GM12878 (cell line): Measurements from ENCODE around the gene PCARE. TPM values are rescaled to one million over a fixed set of nuclear protein-coding genes. Genes with fewer than 3 reads are reported as not detected.

Source experiments
- ATAC-seq: fragments of 200-7000 bp; cut with Tn5 transposase; 3 replicates; pipeline ENCODE4 v1.9.1; 2020; ENCODE audit warnings: mild to moderate bottlenecking, moderate library complexity
- BruUV-seq: library from RNA; stranded (reverse); fragments of 400-500 nt; replicated peaks from 2 replicates; lab custom pipeline; 2021; lab: Mats Ljungman, UMichigan
- CTCF ChIA-PET: fragments of 300-600 bp; sonication (Branson Sonifier 250); formaldehyde crosslinking; extraction: SDS; loops from one replicate; lab custom pipeline; 2021; ENCODE audit warnings: inconsistent platforms; lab: Yijun Ruan, JAX
- POLR2A ChIA-PET: fragments of 350-600 bp; formaldehyde crosslinking; extraction: SDS; loops from one replicate; lab custom pipeline; 2021; ENCODE audit warnings: inconsistent platforms; lab: Charles Lee
- RAD21 ChIA-PET: fragments of 300-600 bp; sonication (Branson Sonifier 250); formaldehyde crosslinking; loops from one replicate; lab custom pipeline; 2023; ENCODE audit warnings: antibody characterized with exemption; ENCODE audit not compliant: unreplicated experiment; lab: Charles Lee
- SMC1A ChIA-PET: fragments of 300-600 bp; sonication (Branson Sonifier 250); formaldehyde crosslinking; loops from one replicate; lab custom pipeline; 2023; ENCODE audit not compliant: unreplicated experiment, uncharacterized antibody; lab: Charles Lee
- DNase-seq: peaks from one replicate; pipeline ENCODE4 v3.0.0-alpha.2; 2011; ENCODE audit warnings: low read depth, low spot score
- FAIRE-seq: peaks from 3 replicates; lab custom pipeline; 2011; peaks lifted over from hg19 to GRCh38; lab: Jason Lieb, UNC
- H2AFZ ChIP-seq: 2 replicates; pipeline ENCODE4 v1.6.0; 2011; ENCODE audit warnings: low read depth, low read length, control low read depth; ENCODE audit not compliant: control insufficient read depth
- H3K27ac ChIP-seq: 2 replicates; pipeline ENCODE4 v1.5.1; 2011; ENCODE audit warnings: control low read depth; ENCODE audit not compliant: control insufficient read depth, insufficient read depth
- H3K27me3 ChIP-seq, 2 experiments: replicated peaks in 1 of 2; 2 replicates each; pipeline versions ENCODE4 v1.6.0 to v1.6.1; 2011; ENCODE audit warnings: low read length in 1 of 2; ENCODE audit not compliant: control insufficient read depth in 2 of 2, insufficient read depth in 2 of 2
- H3K36me3 ChIP-seq, 2 experiments: 2 replicates each; pipeline ENCODE4 v1.5.1; 2011; ENCODE audit warnings: low read length in 1 of 2; ENCODE audit not compliant: control insufficient read depth in 2 of 2, insufficient read depth in 2 of 2
- H3K4me1 ChIP-seq: 2 replicates; pipeline ENCODE4 v1.6.1; 2011; ENCODE audit warnings: mild to moderate bottlenecking, low read length, moderate library complexity, mixed read lengths; ENCODE audit not compliant: control insufficient read depth, insufficient read depth
- H3K4me2 ChIP-seq: 2 replicates; pipeline ENCODE4 v1.6.0; 2011; ENCODE audit warnings: control low read depth; ENCODE audit not compliant: control insufficient read depth, insufficient read depth
- H3K4me3 ChIP-seq: fragments of 200-600 bp; sonication (generic); 2 replicates; pipeline ENCODE4 v1.5.1; 2016
- H3K79me2 ChIP-seq: 2 replicates; pipeline ENCODE4 v1.6.0; 2011; ENCODE audit warnings: low read length; ENCODE audit not compliant: control insufficient read depth, insufficient read depth
- H3K9ac ChIP-seq: 2 replicates; pipeline ENCODE4 v1.8.0; 2011; ENCODE audit warnings: low read length, control low read depth, mixed read lengths; ENCODE audit not compliant: control insufficient read depth, insufficient read depth
- H3K9me3 ChIP-seq: replicated peaks from 3 replicates; pipeline ENCODE4 v1.5.1; 2011; ENCODE audit warnings: mild to moderate bottlenecking, low read length; ENCODE audit not compliant: control insufficient read depth, insufficient read depth
- H4K20me1 ChIP-seq: 2 replicates; pipeline ENCODE4 v1.6.0; 2011; ENCODE audit not compliant: control insufficient read depth, insufficient read depth
- BRCA1 ChIP-seq: IDR thresholded peaks from 2 replicates; pipeline ENCODE4 v1.6.1; 2011; ENCODE audit warnings: low read depth, low read length, improper control_type of control experiment
- CHD1 ChIP-seq: IDR thresholded peaks from 2 replicates; pipeline ENCODE4 v1.6.1; 2012; ENCODE audit warnings: low read depth, low read length, improper control_type of control experiment
- GABPA ChIP-seq: IDR thresholded peaks from 2 replicates; pipeline ENCODE4 v1.6.1; 2014; ENCODE audit warnings: antibody characterized with exemption, low read depth, mild to moderate bottlenecking, inconsistent platforms
- HDAC2 ChIP-seq: fragments of 200-600 bp; sonication (generic); IDR thresholded peaks from 2 replicates; pipeline ENCODE4 v1.6.1; 2017
- HDAC6 ChIP-seq: fragments of 200-600 bp; sonication (generic); IDR thresholded peaks from one replicate; pipeline ENCODE4 v1.8.0; 2017; ENCODE audit warnings: antibody characterized with exemption; ENCODE audit not compliant: unreplicated experiment
- NR2C1 ChIP-seq: fragments of 450-650 bp; IDR thresholded peaks from 2 replicates; pipeline ENCODE4 v1.6.1; 2017; ENCODE audit warnings: antibody characterized with exemption, mild to moderate bottlenecking, moderate library complexity
- POLR2AphosphoS2 ChIP-seq: IDR thresholded peaks from 2 replicates; pipeline ENCODE4 v1.6.1; 2011; ENCODE audit warnings: low read depth, mild to moderate bottlenecking, low read length, improper control_type of control experiment, moderate library complexity
- RELA ChIP-seq: fragments of 450-650 bp; IDR thresholded peaks from 2 replicates; pipeline ENCODE4 v1.8.0; 2014; ENCODE audit warnings: borderline replicate concordance; ENCODE audit not compliant: partially characterized antibody
- RUNX3 ChIP-seq: IDR thresholded peaks from 2 replicates; pipeline ENCODE4 v1.6.1; 2012; ENCODE audit warnings: low read length, inconsistent platforms
- YY1 ChIP-seq: IDR thresholded peaks from 2 replicates; pipeline ENCODE4 v1.6.1; 2011; ENCODE audit warnings: low read depth, mild to moderate bottlenecking, low read length
- WGBS: methylation state at CpG from one replicate; pipeline ENCODE4 v1.1.6; 2016; ENCODE audit warnings: low lambda C conversion rate; ENCODE audit not compliant: insufficient replicate concordance, insufficient coverage; ENCODE audit errors: missing lambda C conversion rate; 5-methylcytosine and 5-hydroxymethylcytosine counted together
- in situ Hi-C: fragments of 300-500 bp; cut with MboI; formaldehyde crosslinking; loops from 9 replicates; pipeline ENCODE4 v1.14.3; 2018; ENCODE audit warnings: mixed read lengths
- intact Hi-C: fragments of 100-400 bp; cut with micrococcal nuclease; formaldehyde crosslinking; loops from one replicate; pipeline ENCODE4 v1.14.2; 2022; ENCODE audit not compliant: unreplicated experiment
- polyA plus RNA-seq, 11 experiments: library from polyadenylated mRNA; depleted of rRNA in 4 of 11; unstranded in 6 of 11; stranded (reverse) in 5 of 11; fragments of >200 nt; fragmentation: Nextera tagmentation in 4 of 11; fragmentation: Illumina TruSeq in 1 of 11; extraction: Ambion mirVana in 4 of 11; extraction: Trizol in 1 of 11; gene quantifications; 1 replicate in 1 of 11; 2 replicates in 10 of 11; pipeline versions ENCODE4 v1.2.1 to v1.2.3, GENCODE V29; 2011 to 2016; ENCODE audit warnings: inconsistent platforms in 2 of 11, missing spikeins in 2 of 11, low read depth in 1 of 11
- total RNA-seq, 4 experiments: library from RNA; depleted of rRNA in 3 of 4; stranded (reverse); fragments of >200 nt in 3 of 4; fragmentation: Illumina TruSeq in 1 of 4; extraction: Trizol in 1 of 4; gene quantifications; 2 replicates each; pipeline versions ENCODE4 v1.2.1 to v1.2.3, GENCODE V29; 2013 to 2021
- TF ChIP-seq, protein P1 (sequence below): fragments of 450-650 bp; IDR thresholded peaks from 2 replicates; pipeline ENCODE4 v1.6.1; 2018; ENCODE audit warnings: mild to moderate bottlenecking, low read depth, moderate library complexity; ENCODE audit not compliant: partially characterized antibody
- TF ChIP-seq, protein P2 (sequence below): fragments of 450-650 bp; formaldehyde crosslinking; IDR thresholded peaks from 2 replicates; pipeline ENCODE4 v1.4.0; 2020; ENCODE audit warnings: mild to moderate bottlenecking, moderate library complexity
- TF ChIP-seq, protein P3 (sequence below): fragments of 450-650 bp; IDR thresholded peaks from 2 replicates; pipeline ENCODE4 v1.6.1; 2016; ENCODE audit warnings: mild to moderate bottlenecking
- TF ChIP-seq, protein P4 (sequence below): fragments of 450-650 bp; IDR thresholded peaks from 2 replicates; pipeline ENCODE4 v1.6.1; 2017; ENCODE audit warnings: mild to moderate bottlenecking

The PCARE gene
- total and polyA plus RNA-seq, 10 of the 15 experiments (the other 5 are each of a cell fraction or from before 2014, with no cell fraction given) = 0.04 to 0.08 (median 0.06) TPM; not detected in 5

DNA sequence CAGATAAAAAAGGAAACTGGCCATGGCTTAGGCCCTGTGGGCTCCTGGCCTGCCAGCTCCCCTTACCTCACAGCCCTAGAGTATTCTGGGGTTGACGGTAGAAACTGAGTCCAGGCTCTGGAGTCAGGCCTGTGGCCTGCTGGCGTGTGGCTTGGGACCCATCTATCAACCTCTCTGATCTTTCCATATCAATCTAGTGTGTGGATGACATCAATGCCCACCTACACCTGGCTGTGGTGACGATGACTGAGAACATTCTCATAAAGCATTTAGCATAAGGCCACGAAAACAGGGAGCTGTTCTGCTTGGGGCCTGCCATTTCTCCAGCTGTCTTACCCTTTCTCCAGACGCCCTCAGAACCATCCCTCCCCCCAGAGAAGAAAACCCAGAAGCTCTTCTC, 17.9 kb downstream of the PCARE start (continued):
- TF ChIP-seq RELA (no peak), HDAC2 (no peak), HDAC6 (no peak)
- TF ChIP-seq, protein P1, sequence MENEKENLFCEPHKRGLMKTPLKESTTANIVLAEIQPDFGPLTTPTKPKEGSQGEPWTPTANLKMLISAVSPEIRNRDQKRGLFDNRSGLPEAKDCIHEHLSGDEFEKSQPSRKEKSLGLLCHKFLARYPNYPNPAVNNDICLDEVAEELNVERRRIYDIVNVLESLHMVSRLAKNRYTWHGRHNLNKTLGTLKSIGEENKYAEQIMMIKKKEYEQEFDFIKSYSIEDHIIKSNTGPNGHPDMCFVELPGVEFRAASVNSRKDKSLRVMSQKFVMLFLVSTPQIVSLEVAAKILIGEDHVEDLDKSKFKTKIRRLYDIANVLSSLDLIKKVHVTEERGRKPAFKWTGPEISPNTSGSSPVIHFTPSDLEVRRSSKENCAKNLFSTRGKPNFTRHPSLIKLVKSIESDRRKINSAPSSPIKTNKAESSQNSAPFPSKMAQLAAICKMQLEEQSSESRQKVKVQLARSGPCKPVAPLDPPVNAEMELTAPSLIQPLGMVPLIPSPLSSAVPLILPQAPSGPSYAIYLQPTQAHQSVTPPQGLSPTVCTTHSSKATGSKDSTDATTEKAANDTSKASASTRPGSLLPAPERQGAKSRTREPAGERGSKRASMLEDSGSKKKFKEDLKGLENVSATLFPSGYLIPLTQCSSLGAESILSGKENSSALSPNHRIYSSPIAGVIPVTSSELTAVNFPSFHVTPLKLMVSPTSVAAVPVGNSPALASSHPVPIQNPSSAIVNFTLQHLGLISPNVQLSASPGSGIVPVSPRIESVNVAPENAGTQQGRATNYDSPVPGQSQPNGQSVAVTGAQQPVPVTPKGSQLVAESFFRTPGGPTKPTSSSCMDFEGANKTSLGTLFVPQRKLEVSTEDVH = no peak

DNA sequence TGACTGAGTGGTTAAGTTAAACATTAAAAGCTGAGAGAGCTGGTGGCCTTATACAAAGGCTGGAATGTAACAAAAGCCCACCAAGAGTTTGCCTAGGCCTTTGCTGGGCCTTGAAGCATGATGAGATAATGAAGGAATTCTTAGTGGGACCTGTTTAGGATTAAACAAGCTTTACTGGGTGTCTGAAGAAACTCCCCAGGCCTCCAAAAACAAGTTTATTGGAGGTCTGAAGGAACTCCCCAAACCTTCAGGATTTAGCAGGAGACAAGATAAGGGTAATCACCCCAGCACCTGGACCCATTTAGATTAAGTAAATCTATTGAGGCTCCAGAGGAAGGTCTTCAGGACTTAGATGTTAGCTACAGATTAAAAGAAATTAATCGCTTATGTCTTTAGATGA, 18.7 kb downstream of the PCARE start:
- in situ Hi-C loops = no loop called here
- Histone ChIP-seq H3K27me3 (peaks cover 0 to 2% of the 10 kb centered on the region in 2 experiments; a peak in 1 of 4 replicates), H3K4me2 (no peak overlapping the region), H3K9ac (no peak overlapping the region), H3K27ac (no peak overlapping the region), H3K9me3 (no peaks in the 10 kb centered on the region), H3K4me1 (no peaks in the 10 kb centered on the region), H4K20me1 (no peaks in the 10 kb centered on the region), H3K36me3 (no peaks in the 10 kb centered on the region), H3K79me2 (no peaks in the 10 kb centered on the region), H2AFZ (no peak overlapping the region), H3K4me3 (no peak overlapping the region)
- ChIA-PET CTCF (interaction anchor here (2.1 kb wide), 1 partner anchor 8 kb away, joined by 8 read pairs; no protein-coding TSS in a partner anchor), SMC1A (interaction anchor here (0.8 kb wide), 1 partner anchor 29 kb away, joined by 3 read pairs; no protein-coding TSS in a partner anchor), RAD21 (no interaction called here), POLR2A (no interaction called here)
- DNase-seq = no peak
- no peak for ATAC-seq
- no TSS peak for BruUV-seq
- FAIRE-seq = no peak
- 100% methylated on average over 1 of the region's 1 CpG for WGBS
- intact Hi-C loops = no loop called here
- TF ChIP-seq BRCA1 = no peak
- TF ChIP-seq CHD1 = no peak
- no peak for TF ChIP-seq GABPA
- no peak for TF ChIP-seq YY1
- TF ChIP-seq, protein P2, sequence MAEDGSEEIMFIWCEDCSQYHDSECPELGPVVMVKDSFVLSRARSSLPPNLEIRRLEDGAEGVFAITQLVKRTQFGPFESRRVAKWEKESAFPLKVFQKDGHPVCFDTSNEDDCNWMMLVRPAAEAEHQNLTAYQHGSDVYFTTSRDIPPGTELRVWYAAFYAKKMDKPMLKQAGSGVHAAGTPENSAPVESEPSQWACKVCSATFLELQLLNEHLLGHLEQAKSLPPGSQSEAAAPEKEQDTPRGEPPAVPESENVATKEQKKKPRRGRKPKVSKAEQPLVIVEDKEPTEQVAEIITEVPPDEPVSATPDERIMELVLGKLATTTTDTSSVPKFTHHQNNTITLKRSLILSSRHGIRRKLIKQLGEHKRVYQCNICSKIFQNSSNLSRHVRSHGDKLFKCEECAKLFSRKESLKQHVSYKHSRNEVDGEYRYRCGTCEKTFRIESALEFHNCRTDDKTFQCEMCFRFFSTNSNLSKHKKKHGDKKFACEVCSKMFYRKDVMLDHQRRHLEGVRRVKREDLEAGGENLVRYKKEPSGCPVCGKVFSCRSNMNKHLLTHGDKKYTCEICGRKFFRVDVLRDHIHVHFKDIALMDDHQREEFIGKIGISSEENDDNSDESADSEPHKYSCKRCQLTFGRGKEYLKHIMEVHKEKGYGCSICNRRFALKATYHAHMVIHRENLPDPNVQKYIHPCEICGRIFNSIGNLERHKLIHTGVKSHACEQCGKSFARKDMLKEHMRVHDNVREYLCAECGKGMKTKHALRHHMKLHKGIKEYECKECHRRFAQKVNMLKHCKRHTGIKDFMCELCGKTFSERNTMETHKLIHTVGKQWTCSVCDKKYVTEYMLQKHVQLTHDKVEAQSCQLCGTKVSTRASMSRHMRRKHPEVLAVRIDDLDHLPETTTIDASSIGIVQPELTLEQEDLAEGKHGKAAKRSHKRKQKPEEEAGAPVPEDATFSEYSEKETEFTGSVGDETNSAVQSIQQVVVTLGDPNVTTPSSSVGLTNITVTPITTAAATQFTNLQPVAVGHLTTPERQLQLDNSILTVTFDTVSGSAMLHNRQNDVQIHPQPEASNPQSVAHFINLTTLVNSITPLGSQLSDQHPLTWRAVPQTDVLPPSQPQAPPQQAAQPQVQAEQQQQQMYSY (CRISPR knock-in tag) = no peak
- TF ChIP-seq, protein P3, sequence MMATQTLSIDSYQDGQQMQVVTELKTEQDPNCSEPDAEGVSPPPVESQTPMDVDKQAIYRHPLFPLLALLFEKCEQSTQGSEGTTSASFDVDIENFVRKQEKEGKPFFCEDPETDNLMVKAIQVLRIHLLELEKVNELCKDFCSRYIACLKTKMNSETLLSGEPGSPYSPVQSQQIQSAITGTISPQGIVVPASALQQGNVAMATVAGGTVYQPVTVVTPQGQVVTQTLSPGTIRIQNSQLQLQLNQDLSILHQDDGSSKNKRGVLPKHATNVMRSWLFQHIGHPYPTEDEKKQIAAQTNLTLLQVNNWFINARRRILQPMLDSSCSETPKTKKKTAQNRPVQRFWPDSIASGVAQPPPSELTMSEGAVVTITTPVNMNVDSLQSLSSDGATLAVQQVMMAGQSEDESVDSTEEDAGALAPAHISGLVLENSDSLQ = no peak
- TF ChIP-seq POLR2AphosphoS2 = no peak
- no peak for TF ChIP-seq NR2C1
- TF ChIP-seq RUNX3 = no peak
- TF ChIP-seq, protein P4, sequence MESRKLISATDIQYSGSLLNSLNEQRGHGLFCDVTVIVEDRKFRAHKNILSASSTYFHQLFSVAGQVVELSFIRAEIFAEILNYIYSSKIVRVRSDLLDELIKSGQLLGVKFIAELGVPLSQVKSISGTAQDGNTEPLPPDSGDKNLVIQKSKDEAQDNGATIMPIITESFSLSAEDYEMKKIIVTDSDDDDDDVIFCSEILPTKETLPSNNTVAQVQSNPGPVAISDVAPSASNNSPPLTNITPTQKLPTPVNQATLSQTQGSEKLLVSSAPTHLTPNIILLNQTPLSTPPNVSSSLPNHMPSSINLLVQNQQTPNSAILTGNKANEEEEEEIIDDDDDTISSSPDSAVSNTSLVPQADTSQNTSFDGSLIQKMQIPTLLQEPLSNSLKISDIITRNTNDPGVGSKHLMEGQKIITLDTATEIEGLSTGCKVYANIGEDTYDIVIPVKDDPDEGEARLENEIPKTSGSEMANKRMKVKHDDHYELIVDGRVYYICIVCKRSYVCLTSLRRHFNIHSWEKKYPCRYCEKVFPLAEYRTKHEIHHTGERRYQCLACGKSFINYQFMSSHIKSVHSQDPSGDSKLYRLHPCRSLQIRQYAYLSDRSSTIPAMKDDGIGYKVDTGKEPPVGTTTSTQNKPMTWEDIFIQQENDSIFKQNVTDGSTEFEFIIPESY = no peak
